ENCODE data around the gene AP4B1.

DNA sequence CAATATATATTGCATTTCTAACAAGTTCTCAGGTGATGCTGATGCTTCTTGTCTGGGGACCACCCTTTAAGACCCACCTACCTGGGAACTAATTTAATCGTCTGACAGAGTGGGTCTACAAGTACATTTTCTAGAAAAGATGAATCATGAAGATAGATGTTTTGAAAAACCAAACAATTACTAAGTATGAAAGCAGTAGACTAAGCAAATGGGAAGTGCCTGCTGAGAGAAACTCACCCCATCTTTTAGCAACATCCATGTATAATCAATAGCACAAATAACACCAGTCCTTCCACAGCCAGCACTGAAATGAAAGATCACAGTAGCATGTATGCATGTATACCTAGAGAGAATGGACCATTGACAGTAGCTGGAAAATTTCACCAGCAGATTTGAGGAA, 50.4 kb downstream of the AP4B1 start:
- TF ChIP-seq, protein P1, sequence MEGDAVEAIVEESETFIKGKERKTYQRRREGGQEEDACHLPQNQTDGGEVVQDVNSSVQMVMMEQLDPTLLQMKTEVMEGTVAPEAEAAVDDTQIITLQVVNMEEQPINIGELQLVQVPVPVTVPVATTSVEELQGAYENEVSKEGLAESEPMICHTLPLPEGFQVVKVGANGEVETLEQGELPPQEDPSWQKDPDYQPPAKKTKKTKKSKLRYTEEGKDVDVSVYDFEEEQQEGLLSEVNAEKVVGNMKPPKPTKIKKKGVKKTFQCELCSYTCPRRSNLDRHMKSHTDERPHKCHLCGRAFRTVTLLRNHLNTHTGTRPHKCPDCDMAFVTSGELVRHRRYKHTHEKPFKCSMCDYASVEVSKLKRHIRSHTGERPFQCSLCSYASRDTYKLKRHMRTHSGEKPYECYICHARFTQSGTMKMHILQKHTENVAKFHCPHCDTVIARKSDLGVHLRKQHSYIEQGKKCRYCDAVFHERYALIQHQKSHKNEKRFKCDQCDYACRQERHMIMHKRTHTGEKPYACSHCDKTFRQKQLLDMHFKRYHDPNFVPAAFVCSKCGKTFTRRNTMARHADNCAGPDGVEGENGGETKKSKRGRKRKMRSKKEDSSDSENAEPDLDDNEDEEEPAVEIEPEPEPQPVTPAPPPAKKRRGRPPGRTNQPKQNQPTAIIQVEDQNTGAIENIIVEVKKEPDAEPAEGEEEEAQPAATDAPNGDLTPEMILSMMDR (IDR thresholded peaks at IDR 0.05) = no peak
- TF ChIP-seq POLR2A (IDR thresholded peaks at IDR 0.05; ENCODE audit: low read depth) = no peak
- no peak for TF ChIP-seq EP300 (IDR thresholded peaks at IDR 0.05)

Data from esophagus muscularis mucosa (tissue), 4 donors.